GM21529 (cell line): Measurements from ENCODE around the gene KCNIP1.
A peak's percentile ranks its signal among the peaks of the same experiment; 100 is the strongest.

Experiments
- ATAC-seq: cut with Tn5 transposase; IDR thresholded peaks from one replicate; pipeline ENCODE4 v1.9.1; 2021; ENCODE audit not compliant: unreplicated experiment

KCNIP1 gene

DNA sequence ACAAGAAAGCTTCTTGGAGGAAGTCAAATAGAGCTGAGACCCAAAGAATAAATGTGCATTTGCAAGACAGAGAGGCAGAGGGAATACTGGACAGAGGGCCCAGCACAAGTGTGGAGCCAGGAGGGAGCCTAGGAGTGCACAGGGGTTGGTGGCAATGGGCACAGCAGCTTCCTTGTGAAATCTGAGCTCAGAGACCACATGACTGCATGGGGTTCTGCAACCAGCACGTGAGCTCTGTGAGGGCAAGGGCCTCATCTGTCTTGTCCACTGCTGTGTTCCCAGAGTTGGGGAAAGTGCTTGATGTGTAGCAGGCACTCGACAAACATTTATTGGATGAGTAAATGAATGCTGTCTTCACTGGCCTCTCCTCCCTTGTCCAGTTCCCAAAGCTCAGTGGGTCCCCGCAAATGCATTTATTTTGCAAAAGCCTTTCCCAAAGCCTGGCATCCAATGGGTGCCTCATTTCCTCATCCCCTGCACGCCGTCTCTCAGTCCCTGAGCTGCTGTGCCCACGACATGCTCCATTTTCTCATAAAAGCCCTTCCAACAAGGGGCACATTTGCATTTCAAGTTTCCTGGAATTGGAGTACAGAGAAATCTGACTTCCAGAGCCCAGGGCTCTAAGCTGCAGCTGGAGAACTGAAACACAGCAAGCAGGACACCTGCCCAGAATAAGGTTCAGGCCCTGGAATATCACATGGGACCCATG, 58.5 kb downstream of the KCNIP1 start:
- ATAC-seq: no peak

DNA sequence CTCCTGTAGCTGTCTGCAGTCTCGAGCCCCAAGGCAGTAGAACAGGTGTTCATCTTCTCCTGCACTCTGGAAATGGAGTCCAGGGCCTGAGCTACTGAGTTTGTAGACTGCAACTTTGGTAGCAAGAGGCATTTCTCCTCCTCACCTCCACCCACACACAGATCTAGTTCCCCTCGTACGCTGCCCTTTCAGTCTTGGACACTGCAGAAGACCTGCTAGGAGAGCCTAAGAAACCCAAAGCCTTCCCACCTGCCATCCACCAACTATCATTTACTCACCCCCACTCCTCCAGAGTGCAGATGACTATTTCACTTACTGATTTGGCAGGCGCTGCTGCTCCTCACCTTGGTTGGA, 59.0 kb downstream of the KCNIP1 start:
- ATAC-seq: no peak

DNA sequence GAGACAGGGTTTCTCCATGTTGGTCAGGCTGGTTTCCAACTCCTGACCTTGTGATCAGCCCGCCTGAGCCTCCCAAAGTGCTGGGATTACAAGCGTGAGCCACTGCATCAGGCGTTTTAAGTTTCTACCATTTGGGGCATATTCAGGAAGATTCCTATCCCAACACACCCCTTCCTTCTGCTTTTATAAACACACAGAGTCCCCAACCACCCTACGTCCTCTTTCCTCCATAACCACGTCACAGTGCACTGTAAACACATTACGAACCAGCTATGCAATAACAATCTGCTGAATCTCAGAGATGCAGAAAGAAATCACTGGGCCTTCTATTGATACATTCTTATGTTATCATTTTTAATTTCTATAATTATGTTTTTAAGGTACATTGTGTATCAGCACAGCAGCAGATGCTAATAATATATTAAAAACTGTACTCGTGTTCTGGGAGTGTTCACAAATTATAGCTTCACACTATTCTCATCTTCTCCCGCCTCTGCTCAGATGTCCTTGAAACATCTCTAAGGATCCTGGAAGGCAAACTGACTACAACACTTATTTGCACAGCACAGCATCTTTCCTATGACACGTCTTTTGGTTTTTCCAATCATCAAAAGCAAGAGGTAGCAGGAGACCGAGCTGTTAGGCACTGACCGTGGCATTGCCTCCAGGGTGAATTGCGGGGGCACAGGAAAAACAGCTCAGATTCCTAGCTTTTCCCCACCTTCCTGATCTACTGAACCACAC, 60.2 kb downstream of the KCNIP1 start:
- no peak for ATAC-seq

DNA sequence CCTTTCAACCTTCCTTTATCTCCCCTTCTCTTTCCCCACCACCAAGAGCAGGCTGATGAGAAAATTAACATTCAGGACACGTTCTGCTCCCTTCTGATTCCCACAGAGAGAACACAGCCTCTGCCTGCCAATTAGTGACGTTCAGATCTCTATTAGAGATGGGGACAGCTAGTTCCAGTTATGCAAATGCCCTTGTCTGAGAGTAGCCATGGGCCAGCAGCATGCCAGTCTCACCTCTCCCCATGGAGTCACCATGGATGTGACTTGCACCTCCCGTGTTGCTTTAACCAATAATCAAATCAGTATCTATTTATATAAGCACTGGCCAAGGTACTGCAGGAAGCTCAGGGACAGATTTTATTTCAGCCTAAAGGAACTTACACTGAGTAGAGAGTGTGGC, 61.3 kb downstream of the KCNIP1 start:
- ATAC-seq: no peak

DNA sequence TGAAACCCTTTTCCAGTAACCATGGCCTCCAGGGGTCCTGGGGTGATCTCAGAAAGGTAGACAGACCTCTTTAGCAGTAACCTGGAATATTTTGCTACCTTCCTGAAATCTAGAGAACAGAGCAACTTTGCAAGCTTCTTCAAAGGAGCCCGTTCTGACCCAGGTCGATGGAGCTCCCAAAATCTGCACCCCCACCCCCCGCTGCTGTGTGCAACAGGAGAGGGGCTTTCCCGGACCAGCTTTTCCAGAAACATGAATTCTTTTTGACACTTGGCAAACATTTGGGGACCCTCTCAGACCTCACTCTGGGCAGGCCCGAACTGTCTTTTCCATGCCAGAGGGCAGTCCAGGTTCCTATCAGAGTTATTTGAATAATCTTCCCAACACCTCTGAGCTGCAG, 65.3 kb downstream of the KCNIP1 start:
- no peak for ATAC-seq

DNA sequence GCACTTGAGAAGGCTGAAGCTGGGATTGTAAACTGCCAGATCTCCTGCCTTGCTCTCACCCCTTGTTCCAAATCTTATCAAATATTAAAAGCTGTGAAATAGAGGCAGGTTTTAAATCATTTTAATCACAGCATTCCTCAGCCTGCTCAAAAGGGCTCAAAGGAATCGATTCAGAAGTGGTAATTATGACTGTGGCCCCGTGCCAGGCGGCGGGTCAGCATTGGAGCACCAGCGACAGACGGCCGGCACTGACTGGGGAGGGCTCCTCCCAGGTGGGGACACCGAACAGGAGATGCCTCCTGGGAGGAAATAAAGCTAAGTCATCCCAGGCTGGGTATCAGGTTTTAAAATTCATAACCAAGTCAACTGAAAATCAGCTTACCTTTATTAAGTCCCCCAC, 66.7 kb downstream of the KCNIP1 start:
- no peak for ATAC-seq

DNA sequence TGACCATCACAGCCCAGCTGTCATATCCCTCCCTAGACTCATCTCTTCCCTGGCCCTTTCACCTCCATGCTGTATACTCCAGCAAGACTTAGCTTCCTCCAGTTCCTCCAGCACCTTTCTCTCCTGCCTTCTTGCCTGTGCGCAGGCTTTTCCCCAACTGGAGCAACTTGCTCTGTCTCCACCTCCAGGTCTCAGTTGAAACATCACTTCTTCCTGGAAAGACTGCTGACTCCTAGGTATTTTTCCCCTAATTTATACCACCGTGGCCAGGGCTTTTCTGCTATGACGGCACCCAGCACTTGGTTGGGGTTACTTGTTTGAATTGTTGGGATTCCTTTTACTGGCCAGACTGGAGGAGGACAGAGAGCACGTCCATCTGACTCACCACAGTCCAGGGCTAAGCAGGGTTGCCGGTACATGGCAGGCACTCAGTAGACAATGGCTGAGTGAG, 67.5 kb downstream of the KCNIP1 start:
- no peak for ATAC-seq

DNA sequence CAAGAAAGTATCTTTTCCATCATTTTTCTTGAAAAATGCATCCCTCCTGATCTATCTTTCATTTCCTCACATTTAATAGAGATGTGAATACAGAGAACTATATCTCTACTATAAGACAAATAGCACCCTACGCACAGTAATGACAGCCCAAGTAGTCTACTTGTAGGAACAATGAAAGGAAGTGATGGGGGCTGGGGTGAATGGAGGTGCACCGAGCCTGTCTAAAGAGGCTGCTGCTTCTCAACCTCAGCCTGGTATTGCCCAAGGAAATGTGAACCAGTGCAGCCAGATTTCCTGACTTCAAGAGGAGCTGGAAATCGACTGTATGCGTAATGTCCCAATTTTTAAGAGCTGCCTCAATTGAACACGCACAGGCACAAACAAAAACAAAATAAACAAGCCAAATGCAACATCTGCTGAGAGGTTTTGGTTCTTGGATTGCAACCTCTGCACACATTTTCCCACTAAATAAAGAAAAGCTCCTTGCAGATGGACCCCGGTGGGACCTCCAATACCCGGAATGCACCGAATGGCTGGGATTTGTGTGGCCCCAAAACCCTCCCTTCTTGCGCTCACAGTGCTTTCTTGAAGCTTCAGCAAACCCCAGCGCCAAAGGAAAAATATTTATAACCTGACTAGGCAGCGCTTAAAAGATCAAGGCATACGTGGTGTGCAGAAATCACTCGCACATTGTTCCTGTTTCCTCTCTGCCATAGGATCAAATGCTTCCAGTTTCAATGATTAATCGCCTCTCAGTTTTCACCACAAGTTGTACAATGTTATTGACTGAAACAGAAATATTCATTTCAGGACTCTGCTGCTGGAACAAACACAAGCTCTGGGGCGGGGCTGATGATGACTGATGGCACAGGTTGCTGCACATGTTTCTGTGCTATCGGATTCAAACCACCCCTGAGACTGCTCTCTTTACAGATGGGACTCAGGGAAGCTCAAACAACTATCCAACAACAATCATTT, 68.3 kb downstream of the KCNIP1 start:
- ATAC-seq: peak; percentile 87

DNA sequence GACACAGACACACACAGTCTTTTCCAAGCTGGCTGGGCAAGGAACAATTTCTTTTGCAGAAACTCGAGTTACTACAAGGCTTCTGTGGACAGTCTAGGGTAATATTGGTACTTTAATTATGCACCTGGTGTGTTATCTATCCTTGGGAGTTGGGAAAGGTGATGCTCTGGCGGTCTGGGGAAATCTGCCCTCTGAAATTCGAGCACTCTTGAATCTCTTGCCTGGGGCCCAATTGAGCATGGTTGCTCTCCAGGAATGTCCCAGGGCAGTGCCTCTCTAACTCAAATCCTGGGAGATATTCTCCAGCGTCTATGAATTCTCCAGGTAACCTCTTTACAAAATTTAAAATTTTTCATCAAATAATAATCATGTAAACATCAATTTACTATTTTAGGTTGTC, 69.3 kb downstream of the KCNIP1 start:
- ATAC-seq: no peak

DNA sequence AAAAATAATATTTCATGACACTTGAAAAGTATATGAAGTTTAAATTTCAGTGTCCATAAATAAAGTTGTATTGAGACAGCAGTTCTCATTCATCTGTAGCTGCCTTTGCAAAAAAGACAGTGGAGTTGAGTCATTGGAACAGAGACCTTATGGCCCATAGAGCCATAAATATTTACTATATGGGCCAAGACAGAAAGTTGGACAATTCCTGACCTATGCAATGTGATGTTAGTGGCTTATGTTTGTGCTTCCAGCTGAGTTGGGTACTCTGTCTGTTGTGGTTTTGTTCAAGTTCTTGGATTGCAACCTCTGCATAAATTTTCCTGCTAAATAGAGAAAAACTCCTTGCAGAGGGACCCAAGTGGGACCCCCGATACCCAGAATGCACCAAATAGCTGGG, 69.8 kb downstream of the KCNIP1 start:
- ATAC-seq: no peak

DNA sequence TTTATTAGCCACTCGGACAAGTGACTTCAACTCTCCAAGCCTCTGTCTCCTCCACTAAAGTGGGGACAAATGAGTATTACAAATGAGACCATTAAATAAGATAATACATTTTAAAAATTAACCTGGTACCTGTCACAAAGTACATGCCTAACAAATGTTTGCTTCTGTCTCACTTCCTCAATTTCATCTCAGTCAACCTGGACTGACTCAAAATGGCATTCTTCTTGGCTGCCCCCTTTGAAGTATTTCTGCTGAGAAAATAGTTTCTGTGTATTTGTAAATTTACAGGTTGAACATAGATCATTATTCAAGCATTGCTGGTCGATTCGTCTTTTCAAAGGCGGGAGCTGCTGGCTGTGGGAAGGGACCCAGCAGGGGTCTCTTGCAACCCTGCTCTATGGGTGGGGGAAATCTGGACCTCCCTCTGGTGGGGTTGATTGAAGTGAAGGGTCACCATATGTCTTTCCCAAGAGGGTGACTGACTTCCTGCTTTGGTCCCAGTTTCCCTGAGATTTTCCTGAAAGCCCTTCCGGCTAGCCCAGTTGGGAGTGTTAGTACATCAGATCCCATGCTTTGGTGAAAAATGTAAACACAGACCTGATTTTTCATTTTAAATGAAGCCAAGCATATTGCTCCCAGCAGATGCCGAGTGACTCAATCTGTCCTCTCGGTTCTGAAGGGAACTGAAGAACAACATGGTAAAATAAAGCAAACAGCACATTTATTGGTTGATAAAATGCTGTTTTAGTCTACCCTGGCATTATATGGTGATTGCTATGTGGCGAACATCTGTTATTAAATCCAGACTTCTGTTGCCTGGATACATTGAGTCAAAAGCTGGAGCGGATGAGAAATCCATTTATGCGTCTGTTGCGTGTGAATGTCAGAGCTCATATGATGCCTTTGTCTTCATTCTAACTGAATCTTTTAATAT, 73.0 kb downstream of the KCNIP1 start:
- ATAC-seq: no peak

DNA sequence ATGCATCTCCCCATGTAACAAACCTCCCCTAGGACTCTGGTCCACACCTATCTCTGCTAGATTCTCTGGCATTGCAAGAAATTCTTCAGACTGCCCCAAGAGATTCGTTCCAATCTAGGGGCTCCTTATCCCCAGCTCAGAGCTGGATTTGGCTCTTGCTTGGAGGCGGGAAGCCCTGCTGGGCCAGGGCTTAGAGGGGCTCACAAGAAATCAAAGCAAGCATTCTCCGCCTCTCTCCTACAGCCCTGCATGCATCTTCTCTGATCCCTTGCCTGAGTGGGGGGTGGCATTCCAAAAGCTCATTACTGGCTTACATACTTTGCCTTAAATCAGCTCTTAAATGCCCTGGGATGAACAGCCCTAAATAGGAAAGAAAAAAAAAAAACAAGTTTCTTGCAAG, 75.8 kb downstream of the KCNIP1 start:
- ATAC-seq: no peak

DNA sequence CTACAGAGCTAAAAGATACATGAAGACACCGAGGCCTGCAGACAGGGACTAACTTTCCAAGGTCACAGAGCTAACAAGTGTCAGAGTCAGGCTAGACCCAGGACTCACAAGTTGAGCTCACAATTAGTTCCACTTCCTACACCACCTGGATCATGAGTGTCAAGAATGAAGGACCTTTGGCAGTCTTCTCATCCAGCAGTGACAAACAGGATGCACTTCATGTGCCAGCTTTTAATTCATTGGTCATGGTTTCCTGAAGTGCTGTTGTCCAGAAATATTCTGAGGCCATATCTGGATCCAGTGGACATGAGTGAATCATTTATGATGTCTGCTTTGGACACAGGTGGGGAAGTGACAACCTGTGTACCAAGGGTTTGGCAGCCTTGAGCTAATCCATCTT, 77.4 kb downstream of the KCNIP1 start:
- ATAC-seq: no peak

DNA sequence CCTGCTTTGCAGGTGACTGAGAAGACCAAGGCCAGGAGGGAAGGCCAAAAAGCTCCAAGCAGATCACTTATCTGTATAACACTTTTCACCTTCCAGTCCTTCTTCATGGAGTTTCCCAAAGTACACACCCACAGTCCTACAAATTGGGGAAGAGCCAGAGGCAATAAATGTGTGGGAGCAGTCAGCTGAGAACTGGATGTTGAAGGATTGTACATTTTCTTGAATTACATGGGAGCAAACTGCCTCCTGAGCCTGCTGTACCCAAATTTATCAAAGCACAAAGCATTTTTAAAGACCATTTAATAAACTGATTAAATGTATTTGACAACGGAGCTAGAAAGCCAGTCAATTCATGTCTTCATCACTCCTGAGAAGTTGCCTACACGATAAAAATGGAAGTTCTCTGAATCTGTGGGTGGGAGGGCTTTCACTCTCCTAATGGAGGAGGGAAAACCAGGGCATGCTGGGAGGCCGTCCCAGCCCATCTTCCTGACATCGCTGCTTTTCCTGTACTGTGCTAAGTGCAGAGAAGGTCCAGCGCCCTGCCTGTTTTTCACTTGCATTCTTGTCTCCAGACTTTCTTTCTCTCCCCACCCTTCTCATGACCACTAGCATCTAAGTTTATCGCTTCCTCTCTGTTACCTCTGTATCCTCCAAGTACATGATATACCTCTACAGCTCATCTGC, 79.0 kb downstream of the KCNIP1 start:
- ATAC-seq: no peak

DNA sequence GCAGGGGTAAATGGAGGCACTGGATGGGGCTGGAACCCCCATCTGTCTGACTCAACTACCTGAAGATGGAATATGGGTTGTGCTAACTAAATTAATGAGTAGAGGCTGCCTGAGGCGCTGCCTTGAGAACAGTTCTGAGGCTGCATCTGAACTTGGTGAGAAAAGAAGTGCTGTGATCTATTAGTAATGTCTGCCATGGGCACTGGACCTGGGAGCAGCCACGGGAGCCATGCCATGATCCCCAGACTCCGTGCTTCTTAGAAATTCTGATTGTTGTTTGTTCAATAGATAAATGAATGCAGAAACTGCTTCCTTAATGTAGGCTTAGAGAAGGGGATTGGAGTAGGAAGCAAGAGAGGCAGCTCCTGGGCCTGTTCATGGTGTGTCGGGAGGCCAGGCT, 80.2 kb downstream of the KCNIP1 start:
- ATAC-seq: no peak

DNA sequence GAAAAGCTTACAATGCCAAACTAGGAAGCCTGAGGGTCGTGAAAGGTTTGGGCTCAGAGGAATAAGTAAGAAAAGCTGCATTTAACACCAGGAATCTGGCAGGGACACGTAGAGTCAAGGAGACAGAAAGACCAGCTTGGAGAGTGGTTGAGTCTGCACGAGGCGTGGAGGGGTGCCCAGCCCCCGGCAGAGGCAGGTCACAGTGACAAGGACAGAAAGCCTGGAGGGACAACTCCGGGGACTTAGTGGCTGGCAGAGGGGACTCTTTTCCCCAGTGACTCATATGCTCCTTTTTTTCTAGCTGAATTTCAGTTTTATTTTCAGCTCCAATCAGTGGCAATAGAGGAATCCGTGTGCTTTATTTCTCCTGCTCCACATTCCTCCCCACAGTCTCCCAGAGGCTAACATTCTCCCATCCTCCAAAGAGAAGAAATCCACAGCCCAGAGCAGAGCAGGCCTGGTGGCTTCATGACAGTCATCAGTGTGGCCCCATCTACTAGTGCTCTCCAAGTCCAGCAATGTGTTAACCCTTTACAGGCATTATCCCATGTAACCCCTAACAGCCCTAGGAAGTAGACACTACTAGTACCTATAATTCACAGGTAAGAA, 80.7 kb downstream of the KCNIP1 start:
- no peak for ATAC-seq

DNA sequence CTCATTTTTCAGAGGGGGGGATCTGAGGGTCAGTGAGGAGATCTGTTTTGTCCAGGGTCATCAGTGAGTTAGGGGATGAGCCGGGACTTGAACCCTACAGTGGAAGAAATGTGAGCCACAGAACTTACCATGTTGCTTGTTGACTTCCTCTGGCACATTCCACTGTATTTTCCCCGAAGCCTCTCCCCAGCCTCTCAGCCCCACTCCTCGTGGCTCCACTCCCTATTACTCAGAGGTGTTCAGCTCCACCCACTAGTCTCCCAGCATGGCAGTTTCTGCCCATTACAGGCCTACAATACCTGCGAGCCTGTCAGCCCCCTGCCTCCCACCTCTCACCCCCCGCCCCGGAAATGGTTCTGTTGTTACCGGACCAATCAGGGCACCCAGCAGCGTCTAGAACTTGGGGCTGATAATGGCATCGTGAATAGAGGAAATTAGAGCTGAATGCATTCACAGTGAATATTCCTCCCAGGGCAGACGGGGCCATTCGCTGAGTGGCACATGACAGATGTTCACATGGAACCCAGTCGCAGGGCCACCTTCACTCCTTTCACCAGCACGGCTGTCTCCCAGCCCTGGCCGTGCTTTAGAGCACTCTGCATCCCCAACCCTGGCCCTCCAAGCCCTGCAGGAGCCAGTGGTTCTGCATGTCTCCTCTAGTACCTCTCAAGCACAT, 81.6 kb downstream of the KCNIP1 start:
- ATAC-seq: no peak

DNA sequence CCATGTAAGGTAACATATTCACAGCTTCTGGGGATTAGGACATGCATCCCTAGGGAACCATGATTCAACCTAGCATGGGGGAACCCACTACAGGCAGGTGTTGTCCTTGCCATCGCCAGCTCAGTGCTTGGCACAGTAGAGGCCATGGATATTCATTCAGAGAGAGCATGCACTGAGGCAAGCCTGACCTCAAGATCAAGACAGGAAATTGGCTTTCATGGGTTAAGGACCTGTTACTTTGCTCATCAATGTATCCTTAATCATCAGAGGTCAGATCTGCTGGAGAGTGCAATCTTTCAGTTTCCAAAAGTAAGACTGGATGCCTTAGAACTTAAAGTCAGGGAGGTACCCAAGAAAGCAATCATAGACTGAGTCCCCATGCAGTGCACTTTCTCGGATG, 84.0 kb downstream of the KCNIP1 start:
- no peak for ATAC-seq

DNA sequence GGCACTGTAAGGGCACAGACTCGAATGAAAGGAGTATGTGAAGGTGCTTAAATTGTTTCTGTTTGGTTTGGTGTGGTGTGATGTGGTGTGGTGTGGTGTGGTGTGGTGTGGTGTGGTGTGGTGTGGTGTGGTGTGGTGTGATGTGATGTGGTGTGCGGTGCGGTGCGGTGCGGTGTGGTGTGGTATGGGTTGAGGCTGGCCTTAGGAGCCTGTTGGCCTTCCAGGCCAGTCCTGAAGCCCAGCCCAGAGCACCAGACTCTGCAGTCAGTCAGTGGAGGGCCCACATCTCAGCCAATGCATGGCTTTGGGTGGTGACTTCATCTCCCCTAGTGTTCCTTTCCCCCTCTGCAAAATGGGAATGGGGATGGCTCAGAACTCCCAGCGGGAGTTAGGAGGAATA, 85.8 kb downstream of the KCNIP1 start:
- no peak for ATAC-seq
